Activated B cell treated with CpG ODN at 0.5 μM for 24 hours (primary cell): ENCODE measurements around the gene HPN. TPM values are rescaled to one million over a fixed set of nuclear protein-coding genes. Genes with fewer than 3 reads are reported as not detected.

Experiments
- ATAC-seq: fragments of 200-7000 bp; cut with Tn5 transposase; one replicate; pipeline ENCODE4 v1.10.0; 2021; ENCODE audit warnings: low read depth, mild to moderate bottlenecking, moderate library complexity
- CTCF ChIA-PET: fragments of 350-600 bp; sonication (Branson Sonifier 250); formaldehyde crosslinking; loops from one replicate; lab custom pipeline; 2021; ENCODE audit warnings: antibody characterized with exemption; lab: Charles Lee
- POLR2A ChIA-PET: fragments of 350-600 bp; sonication (Branson Sonifier 250); formaldehyde crosslinking; loops from one replicate; lab custom pipeline; 2021; ENCODE audit warnings: antibody characterized with exemption; lab: Charles Lee
- DNase-seq: peaks from one replicate; pipeline ENCODE4 v3.0.0; 2022
- H3K27ac Mint-ChIP-seq: one replicate; pipeline ENCODE4 v1.8.0; 2020; ENCODE audit warnings: mixed read lengths
- H3K27me3 Mint-ChIP-seq: one replicate; pipeline ENCODE4 v1.8.0; 2021; ENCODE audit warnings: mixed read lengths
- H3K36me3 Mint-ChIP-seq: one replicate; pipeline ENCODE4 v1.8.0; 2021; ENCODE audit warnings: low read depth, mixed read lengths
- H3K4me1 Mint-ChIP-seq: one replicate; pipeline ENCODE4 v1.8.0; 2021; ENCODE audit warnings: mixed read lengths
- H3K4me3 Mint-ChIP-seq: one replicate; pipeline ENCODE4 v1.8.0; 2020; ENCODE audit warnings: mild to moderate bottlenecking, mixed read lengths
- H3K9me3 Mint-ChIP-seq: one replicate; pipeline ENCODE4 v1.8.0; 2020; ENCODE audit warnings: mixed read lengths
- CTCF ChIP-seq: fragments of 200-600 bp; IDR thresholded peaks from one replicate; pipeline ENCODE4 v1.8.0; 2022; ENCODE audit warnings: antibody characterized with exemption, mild to moderate bottlenecking
- intact Hi-C: fragments of 100-400 bp; cut with micrococcal nuclease; formaldehyde crosslinking; loops from one replicate; pipeline ENCODE4 v1.15.1; 2024
- total RNA-seq: library from RNA; stranded (reverse); gene quantifications from 2 replicates; pipeline ENCODE4 v1.2.3, GENCODE V29; 2022

HPN gene
- total RNA-seq, 1 donor from 2014 or later = not detected

DNA sequence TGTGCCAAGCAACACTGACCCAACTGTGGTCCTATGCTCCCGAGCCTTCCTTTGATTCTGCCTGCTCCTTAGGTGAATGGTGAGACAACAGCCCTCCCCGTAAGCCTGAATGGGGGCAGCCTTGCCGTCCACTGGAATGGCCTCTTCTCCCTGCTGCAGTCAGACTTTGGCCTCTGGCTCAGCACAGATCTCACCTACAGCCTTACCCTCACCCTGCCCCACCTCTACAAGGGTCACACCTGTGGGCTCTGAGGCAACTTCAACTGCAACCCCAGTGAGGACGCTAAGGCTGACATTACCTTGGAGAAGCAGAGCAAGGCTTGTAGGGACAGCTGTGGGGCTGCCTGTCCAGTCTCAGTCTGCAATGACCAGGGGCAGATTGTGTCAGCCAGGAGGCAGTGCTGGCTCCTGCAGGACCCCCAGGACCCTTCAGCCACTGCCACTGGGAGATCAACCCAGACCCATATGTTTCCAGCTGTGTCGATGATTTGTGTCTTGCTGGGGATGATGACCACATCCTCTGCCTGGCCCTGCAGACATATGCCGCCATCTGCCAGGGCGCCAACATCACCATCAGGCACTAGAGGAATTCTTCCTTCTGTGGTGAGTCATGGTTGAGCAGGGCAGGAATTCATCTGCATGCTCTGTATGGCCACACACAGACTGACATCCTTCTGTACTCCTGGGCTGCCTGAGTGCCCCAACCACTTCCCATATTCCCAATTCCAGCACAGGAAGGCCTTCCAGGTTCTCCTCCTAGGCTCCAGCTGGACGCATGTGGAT lies 46.8 kb downstream of the HPN start:
- DNase-seq (no peak), ATAC-seq (no peak)
- Mint-ChIP-seq H3K36me3 (no peaks in the 10 kb centered on the region), H3K27ac (peak overlapping the region; percentile 96), H3K4me3 (no peak overlapping the region), H3K9me3 (no peaks in the 10 kb centered on the region), H3K27me3 (no peaks in the 10 kb centered on the region), H3K4me1 (peaks cover 69% of the 10 kb centered on the region)
- CTCF ChIA-PET = interaction anchor here (3.1 to 4.0 kb wide), 2 partner anchors 18 to 21 kb away, joined by 16 to 48 read pairs; no protein-coding TSS in a partner anchor
- intact Hi-C loops = no loop called here
- POLR2A ChIA-PET = no interaction called here
- TF ChIP-seq CTCF = no peak

DNA sequence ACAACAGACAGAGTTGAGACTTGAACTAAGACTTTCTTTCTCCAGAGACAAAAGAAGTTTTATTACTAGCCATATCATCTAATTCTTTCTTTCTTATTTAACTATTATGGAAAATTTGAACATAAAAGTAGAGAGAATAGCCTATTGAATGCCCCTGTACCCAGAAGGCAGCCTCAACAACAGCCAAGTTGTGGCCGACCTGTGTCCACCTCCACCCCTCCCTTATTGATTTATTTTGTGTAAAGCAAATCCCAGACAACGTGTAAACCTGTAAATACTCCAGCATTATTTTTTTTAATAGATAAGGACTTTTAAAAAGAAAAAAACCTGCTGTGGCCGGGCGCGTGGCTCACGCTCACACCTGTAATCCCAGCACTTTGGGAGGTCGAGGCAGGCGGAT lies 48.0 kb downstream of the HPN start:
- ChIA-PET CTCF (interaction anchor here (0.6 to 4.3 kb wide), 5 partner anchors 19 to 117 kb away, joined by 3 to 52 read pairs (median 3); partner anchors contain the start of gene LGI4), POLR2A (interaction anchor here (1.2 kb wide), 1 partner anchor 23 kb away, joined by 3 read pairs; no protein-coding TSS in a partner anchor)
- H3K9me3 Mint-ChIP-seq = no peaks in the 10 kb centered on the region
- H3K36me3 Mint-ChIP-seq = no peaks in the 10 kb centered on the region
- peaks cover 57% of the 10 kb centered on the region for H3K4me1 Mint-ChIP-seq
- intact Hi-C loops = no loop called here
- H3K4me3 Mint-ChIP-seq = no peak overlapping the region
- TF ChIP-seq CTCF = no peak
- no peaks in the 10 kb centered on the region for H3K27me3 Mint-ChIP-seq
- H3K27ac Mint-ChIP-seq = no peak overlapping the region
- ATAC-seq (no peak), DNase-seq (no peak)

DNA sequence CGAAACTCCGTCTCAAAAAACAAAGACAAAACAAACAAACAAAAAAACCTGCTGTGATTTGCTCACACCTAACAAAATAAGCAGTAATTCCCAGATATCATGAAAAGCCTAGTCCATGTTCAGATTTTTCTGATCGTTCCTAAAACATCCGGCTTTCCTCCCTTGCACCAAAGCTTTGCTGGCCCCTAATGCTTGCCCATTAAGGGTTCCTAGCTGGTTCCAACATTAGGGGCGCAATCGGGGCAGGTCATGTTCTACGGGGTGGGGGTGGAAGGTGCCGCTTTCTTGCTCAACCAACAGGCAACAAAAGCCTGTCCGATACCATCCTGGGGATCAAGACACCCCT lies 48.6 kb downstream of the HPN start:
- DNase-seq = no peak
- H3K4me3 Mint-ChIP-seq = peak overlapping the region; percentile 68
- ATAC-seq = no peak
- H3K36me3 Mint-ChIP-seq = no peaks in the 10 kb centered on the region
- intact Hi-C loops = loop anchor here (1.0 kb wide), 4 partner anchors 23 to 117 kb away; partner anchors contain the start of gene LGI4
- peaks cover 51% of the 10 kb centered on the region for H3K4me1 Mint-ChIP-seq
- TF ChIP-seq CTCF = no peak
- CTCF ChIA-PET = interaction anchor here (0.6 to 4.3 kb wide), 5 partner anchors 19 to 117 kb away, joined by 3 to 52 read pairs (median 3); partner anchors contain the start of gene LGI4
- POLR2A ChIA-PET = interaction anchor here (1.2 kb wide), 1 partner anchor 23 kb away, joined by 3 read pairs; no protein-coding TSS in a partner anchor
- H3K27me3 Mint-ChIP-seq = no peaks in the 10 kb centered on the region
- H3K9me3 Mint-ChIP-seq = no peaks in the 10 kb centered on the region
- no peak overlapping the region for H3K27ac Mint-ChIP-seq

DNA sequence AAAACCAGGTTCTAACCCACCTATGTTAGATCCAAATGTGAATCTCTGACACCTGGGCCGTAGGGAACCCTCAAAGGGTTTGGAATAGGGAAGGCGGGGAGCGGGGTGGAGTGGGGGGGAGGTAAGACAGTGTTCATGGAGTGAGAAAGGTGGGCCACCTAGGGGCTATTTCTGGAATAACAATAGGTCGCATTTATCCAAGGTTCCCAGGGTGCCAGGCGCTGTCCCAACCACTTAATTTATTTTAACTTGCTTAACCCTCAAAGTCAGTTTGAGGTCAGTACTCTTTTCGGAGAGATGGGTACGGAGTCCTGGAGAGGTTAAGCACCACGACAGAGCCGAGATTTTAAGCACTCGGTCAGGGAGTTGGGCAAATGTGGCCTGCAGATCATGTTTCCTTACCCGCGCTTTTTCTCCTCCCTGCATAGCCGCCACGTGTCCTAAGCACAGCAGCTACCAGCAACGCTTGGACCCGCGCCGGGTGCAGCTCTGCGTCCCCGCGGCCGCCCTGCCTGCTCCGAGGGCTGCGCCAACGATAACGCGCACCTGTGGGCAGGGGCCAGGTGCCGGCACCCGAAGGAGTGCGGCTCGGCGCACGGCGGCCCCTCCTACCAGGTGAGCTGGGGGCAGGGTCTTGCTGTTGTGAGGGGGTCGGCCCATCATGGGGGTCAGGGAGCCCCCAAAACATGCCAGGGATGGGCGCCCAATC lies 49.1 kb downstream of the HPN start:
- DNase-seq (no peak), ATAC-seq (peak; percentile 65)
- H3K9me3 Mint-ChIP-seq = no peaks in the 10 kb centered on the region
- H3K27me3 Mint-ChIP-seq = no peaks in the 10 kb centered on the region
- H3K4me3 Mint-ChIP-seq = peak overlapping the region; percentile 68
- ChIA-PET POLR2A (interaction anchor here (1.2 kb wide), 1 partner anchor 24 kb away, joined by 3 read pairs; no protein-coding TSS in a partner anchor), CTCF (interaction anchor here (1.1 to 4.3 kb wide), 7 partner anchors 8 to 45 kb away, joined by 3 to 52 read pairs (median 5); partner anchors contain the start of gene LGI4)
- H3K4me1 Mint-ChIP-seq = peaks cover 46% of the 10 kb centered on the region
- intact Hi-C loops = loop anchor here (1.0 kb wide), 4 partner anchors 23 to 117 kb away; partner anchors contain the start of gene LGI4
- H3K27ac Mint-ChIP-seq = no peak overlapping the region
- no peak for TF ChIP-seq CTCF
- no peaks in the 10 kb centered on the region for H3K36me3 Mint-ChIP-seq
